ENCODE data around the gene CFAP107. TPM values are rescaled to one million over a fixed set of nuclear protein-coding genes. Genes with fewer than 3 reads are reported as not detected.

CFAP107 gene
- total and polyA plus RNA-seq, 7 experiments from 2014 or later, result not detected

Other genes starting within 250 kb of the CFAP107 start
- 100 to 1,000 TPM in 2 of 5 experiments, 10 to 100 TPM in 3; 60.2 to 115 (median 74.7) TPM for gene DHRS3, start 128.0 kb upstream of the CFAP107 start, total RNA-seq
- 10 to 100 TPM; 39.9 to 44.9 TPM for gene DHRS3, start 128.0 kb upstream of the CFAP107 start, polyA plus RNA-seq
- gene AADACL4, start 102.1 kb upstream of the CFAP107 start, total RNA-seq, result not detected
- not detected for gene AADACL4, start 102.1 kb upstream of the CFAP107 start, polyA plus RNA-seq
- gene AADACL3, start 30.1 kb upstream of the CFAP107 start, total RNA-seq, result not detected
- not detected for gene AADACL3, start 30.1 kb upstream of the CFAP107 start, polyA plus RNA-seq
- gene PRAMEF12, start 27.5 kb downstream of the CFAP107 start, total RNA-seq, result not detected
- not detected for gene PRAMEF12, start 27.5 kb downstream of the CFAP107 start, polyA plus RNA-seq
- gene PRAMEF1, start 45.2 kb downstream of the CFAP107 start, total RNA-seq, result not detected
- not detected for gene PRAMEF1, start 45.2 kb downstream of the CFAP107 start, polyA plus RNA-seq
- gene PRAMEF11, start 85.2 kb downstream of the CFAP107 start, total RNA-seq, result not detected
- gene PRAMEF11, start 85.2 kb downstream of the CFAP107 start, polyA plus RNA-seq, result not detected
- gene HNRNPCL1, start 102.5 kb downstream of the CFAP107 start, total RNA-seq, result not detected
- gene HNRNPCL1, start 102.5 kb downstream of the CFAP107 start, polyA plus RNA-seq, result not detected
- gene PRAMEF2, start 110.9 kb downstream of the CFAP107 start, total RNA-seq, result not detected
- gene PRAMEF2, start 110.9 kb downstream of the CFAP107 start, polyA plus RNA-seq, result not detected
- not detected for gene PRAMEF4, start 140.0 kb downstream of the CFAP107 start, total RNA-seq
- not detected for gene PRAMEF4, start 140.0 kb downstream of the CFAP107 start, polyA plus RNA-seq
- gene PRAMEF10, start 152.1 kb downstream of the CFAP107 start, total RNA-seq, result not detected
- not detected for gene PRAMEF10, start 152.1 kb downstream of the CFAP107 start, polyA plus RNA-seq
- not detected for gene PRAMEF7, start 170.4 kb downstream of the CFAP107 start, total RNA-seq
- gene PRAMEF7, start 170.4 kb downstream of the CFAP107 start, polyA plus RNA-seq, result not detected
- gene PRAMEF6, start 201.4 kb downstream of the CFAP107 start, total RNA-seq, result not detected
- not detected for gene PRAMEF6, start 201.4 kb downstream of the CFAP107 start, polyA plus RNA-seq